Lower leg skin (tissue), 4 donors: Measurements from ENCODE around the gene CARD14. TPM values are rescaled to one million over a fixed set of nuclear protein-coding genes. Genes with fewer than 3 reads are reported as not detected.

Experiments used
- DNase-seq, 2 donors: peaks; one replicate each; pipeline ENCODE4 v3.0.0-alpha.2; 2019; ENCODE audit warnings: low spot score in 2 of 2
- H3K4me3 ChIP-seq: fragments of 200-600 bp; sonication (generic); 2 replicates; pipeline ENCODE4 v1.5.1; 2017; ENCODE audit warnings: mild to moderate bottlenecking, low read depth; ENCODE audit not compliant: poor library complexity, severe bottlenecking
- CTCF ChIP-seq, 3 donors: fragments of 450-650 bp; IDR thresholded peaks; one replicate each; pipeline ENCODE4 v1.5.1; 2016; ENCODE audit warnings: antibody characterized with exemption in 3 of 3, mild to moderate bottlenecking in 3 of 3, moderate library complexity in 2 of 3
- POLR2A ChIP-seq, 2 donors: fragments of 450-650 bp; IDR thresholded peaks; one replicate each; pipeline ENCODE4 v1.6.1; 2016 to 2017; ENCODE audit warnings: antibody characterized with exemption in 2 of 2, mild to moderate bottlenecking in 1 of 2, moderate library complexity in 1 of 2
- WGBS, 2 donors: methylation state at CpG; one replicate each; pipeline ENCODE4 v1.1.5; 2018; 5-methylcytosine and 5-hydroxymethylcytosine counted together
- intact Hi-C: fragments of 100-400 bp; cut with DNase I; formaldehyde crosslinking; loops from one replicate; pipeline ENCODE4 v1.15.0; 2023; ENCODE audit warnings: low total_unique reads
- total RNA-seq, 4 donors: library from RNA; depleted of rRNA; stranded (reverse); fragments of >200 nt; gene quantifications; one replicate each; pipeline ENCODE4 v1.1.0, GENCODE V29; 2016

CARD14 gene
- total RNA-seq, 4 donors from 2014 or later, result 52.3 to 73.2 (median 57.5) TPM

GRCh38 chr17:80218391-80218790, 48.6 kb downstream of the CARD14 start:
- TF ChIP-seq CTCF (IDR thresholded peaks at IDR 0.05) (no peak), POLR2A (IDR thresholded peaks at IDR 0.05) (no peak)
- DNase-seq, result no peak
- H3K4me3 ChIP-seq, result no peak overlapping the region
- intact Hi-C loops, result no loop called here
- WGBS, 2 donors, result 85 to 90% methylated on average over 7 of the region's 7 CpGs

GRCh38 chr17:80219013-80219762, 49.4 kb downstream of the CARD14 start:
- DNase-seq, result peak; percentile 87 to 97
- TF ChIP-seq CTCF (IDR thresholded peaks at IDR 0.05) (no peak), POLR2A (IDR thresholded peaks at IDR 0.05) (no peak)
- intact Hi-C loops, result no loop called here
- 29 to 32% methylated on average over 14 to 15 of the region's 15 CpGs for WGBS, 2 donors
- peak overlapping the region; percentile 79 for H3K4me3 ChIP-seq

GRCh38 chr17:80219763-80220053, 49.9 kb downstream of the CARD14 start:
- intact Hi-C loops, result loop anchor here (5.0 kb wide), 1 partner anchor 442 kb away; the partner anchor contains the start of gene CBX2
- no peak for DNase-seq
- H3K4me3 ChIP-seq, result peak overlapping the region; percentile 79
- 0 to 3% methylated on average over 5 of the region's 5 CpGs for whole genome bisulfite sequencing, 2 donors
- no peak for TF ChIP-seq POLR2A (IDR thresholded peaks at IDR 0.05)
- TF ChIP-seq CTCF (IDR thresholded peaks at IDR 0.05), result no peak

- H3K4me3 ChIP-seq, result peak within 1 kb of the TSS; percentile 79
- intact Hi-C loops, result loop anchor here (5.0 kb wide), 1 partner anchor 443 kb away; the partner anchor contains the start of gene CBX2
- peak; percentile 72 to 97 for DNase-seq
- TF ChIP-seq CTCF (IDR thresholded peaks at IDR 0.05) (no peak), POLR2A (IDR thresholded peaks at IDR 0.05) (no peak)
- 1 to 2% methylated on average over 12 to 45 of the region's 77 CpGs for WGBS, 2 donors
These were observed 50.4 kb downstream of the CARD14 start, which contains the start of the genes SGSH and SLC26A11 for GRCh38 chr17:80220054-80220735. SGSH (minus strand) TSS chr17:80220333; CDS start chr17:80220313, 20 bp downstream. SLC26A11 (plus strand) TSS chr17:80220427; CDS start chr17:80221561, 1,134 bp downstream.

GRCh38 chr17:80220736-80221215, 50.9 kb downstream of the CARD14 start:
- DNase-seq, result no peak
- 5 to 10% methylated on average over 15 to 31 of the region's 41 CpGs for WGBS, 2 donors
- intact Hi-C loops, result loop anchor here (5.0 kb wide), 1 partner anchor 443 kb away; the partner anchor contains the start of gene CBX2
- TF ChIP-seq POLR2A (IDR thresholded peaks at IDR 0.05), result no peak
- TF ChIP-seq CTCF (IDR thresholded peaks at IDR 0.05), result no peak
- H3K4me3 ChIP-seq, result peak overlapping the region; percentile 79
